Smooth muscle cell (in vitro differentiated cells): ENCODE data around the gene RREB1. TPM values are rescaled to one million over a fixed set of nuclear protein-coding genes. Genes with fewer than 3 reads are reported as not detected.

Experiments used
- DNase-seq: peaks from one replicate; lab custom pipeline; 2025; ENCODE audit not compliant: unreplicated experiment; lab: John Stamatoyannopoulos, UW
- H2AFZ ChIP-seq: fragments of 200-600 bp; sonication (generic); 2 replicates; pipeline ENCODE4 v1.6.0; 2016; ENCODE audit warnings: antibody characterized with exemption, low read depth, mild to moderate bottlenecking
- H3F3A ChIP-seq: fragments of 200-600 bp; sonication (generic); 2 replicates; pipeline ENCODE4 v1.6.0; 2017; ENCODE audit warnings: antibody characterized with exemption, low read depth
- H3K27ac ChIP-seq: fragments of 200-600 bp; sonication (generic); 2 replicates; pipeline ENCODE4 v1.5.1; 2016; ENCODE audit warnings: low read depth, mild to moderate bottlenecking
- H3K27me3 ChIP-seq: fragments of 200-600 bp; sonication (generic); 2 replicates; pipeline ENCODE4 v1.6.1; 2016; ENCODE audit warnings: low read depth, mild to moderate bottlenecking
- H3K36me3 ChIP-seq: fragments of 200-600 bp; sonication (generic); 2 replicates; pipeline ENCODE4 v1.5.1; 2016; ENCODE audit warnings: low read depth
- H3K4me1 ChIP-seq: fragments of 200-600 bp; sonication (generic); 2 replicates; pipeline ENCODE4 v1.5.1; 2016; ENCODE audit warnings: low read depth
- H3K4me2 ChIP-seq: fragments of 200-600 bp; sonication (generic); 2 replicates; pipeline ENCODE4 v1.6.0; 2016; ENCODE audit warnings: mild to moderate bottlenecking
- H3K4me3 ChIP-seq: fragments of 200-600 bp; sonication (generic); 2 replicates; pipeline ENCODE4 v1.5.1; 2016; ENCODE audit warnings: mild to moderate bottlenecking
- H3K79me2 ChIP-seq: fragments of 200-600 bp; sonication (generic); 2 replicates; pipeline ENCODE4 v1.6.0; 2016; ENCODE audit warnings: low read depth, mild to moderate bottlenecking
- H3K9ac ChIP-seq: fragments of 200-600 bp; sonication (generic); 2 replicates; pipeline ENCODE4 v1.6.0; 2016; ENCODE audit warnings: low read depth
- H3K9me3 ChIP-seq: fragments of 200-600 bp; sonication (generic); replicated peaks from 2 replicates; pipeline ENCODE4 v1.5.1; 2016; ENCODE audit warnings: low read depth
- H4K20me1 ChIP-seq: fragments of 200-600 bp; sonication (generic); 2 replicates; pipeline ENCODE4 v1.6.0; 2016; ENCODE audit warnings: low read depth
- CTCF ChIP-seq: fragments of 200-600 bp; sonication (generic); IDR thresholded peaks from 2 replicates; pipeline ENCODE4 v1.5.1; 2017; ENCODE audit warnings: borderline replicate concordance, mild to moderate bottlenecking, antibody characterized with exemption; ENCODE audit not compliant: insufficient read depth, poor library complexity, severe bottlenecking
- WGBS: methylation state at CpG from one replicate; pipeline ENCODE4 v1.1.7; 2016; ENCODE audit warnings: low lambda C conversion rate; 5-methylcytosine and 5-hydroxymethylcytosine counted together
- polyA plus RNA-seq: library from polyadenylated mRNA; unstranded; fragments of >200 nt; fragmentation: Nextera tagmentation; extraction: Ambion mirVana; gene quantifications from 2 replicates; pipeline ENCODE4 v1.2.1, GENCODE V29; 2016
- small RNA-seq: library from RNA; depleted of rRNA; stranded (forward); fragments of <200 nt; gene quantifications from one replicate; pipeline ENCODE3, GENCODE V24; 2014
- total RNA-seq: library from RNA; depleted of rRNA; stranded (reverse); fragments of >200 nt; gene quantifications from 2 replicates; pipeline ENCODE4 v1.2.3, GENCODE V29; 2014

Gene RREB1
- total and polyA plus RNA-seq, 2 experiments from 2014 or later = 13.2 to 26.1 TPM

GRCh38 chr6:7300926-7301325 is 193.2 kb downstream of the RREB1 start:
- no peaks in the 10 kb centered on the region for H3K4me1 ChIP-seq
- H3K4me3 ChIP-seq = no peak overlapping the region
- peaks cover 51% of the 10 kb centered on the region for H3K36me3 ChIP-seq
- no peaks in the 10 kb centered on the region for H3K9me3 ChIP-seq
- no peak overlapping the region for H3K9ac ChIP-seq
- TF ChIP-seq CTCF = no peak
- 83% methylated on average over 5 of the region's 5 CpGs for WGBS
- DNase-seq = no peak
- peaks cover 76% of the 10 kb centered on the region for H3K79me2 ChIP-seq
- H4K20me1 ChIP-seq = peaks cover 100% of the 10 kb centered on the region
- no peak overlapping the region for H3K4me2 ChIP-seq
- no peaks in the 10 kb centered on the region for H3F3A ChIP-seq
- H2AFZ ChIP-seq = no peak overlapping the region
- no peaks in the 10 kb centered on the region for H3K27me3 ChIP-seq
- H3K27ac ChIP-seq = no peak overlapping the region

Small RNA genes within 50 kb of the gene (small RNA-seq; reads per million reads assigned to genes)
- gene RF00019 = not detected

Other genes with a start within 250 kb of the RREB1 start
- gene SSR1, start 205.2 kb downstream of the RREB1 start, total RNA-seq = 304 and 369 TPM in 2 replicates
- 264 and 306 TPM in 2 replicates for gene SSR1, start 205.2 kb downstream of the RREB1 start, polyA plus RNA-seq